ENCODE results near the gene GPATCH1.
"Not testable (repeated sequence)": the region's sequence is repeated elsewhere in the genome, so short reads cannot be mapped to it uniquely, and the experiment has no call there.

The GPATCH1 gene

GRCh38 chr19:33117501-33117900, 36.5 kb downstream of the GPATCH1 start:
- DNase-seq, result no peak

- DNase-seq, result no peak
These were observed 37.7 kb downstream of the GPATCH1 start for GRCh38 chr19:33118643-33119042.

- DNase-seq, result no peak
These were observed 43.5 kb downstream of the GPATCH1 start for GRCh38 chr19:33124207-33125098.

GRCh38 chr19:33125929-33126388, 45.0 kb downstream of the GPATCH1 start:
- DNase-seq, result peak; percentile 47

- not testable (repeated sequence) for DNase-seq
These were observed 45.7 kb downstream of the GPATCH1 start for GRCh38 chr19:33126712-33127111.

GRCh38 chr19:33129901-33130300, 48.9 kb downstream of the GPATCH1 start:
- DNase-seq, result no peak

GRCh38 chr19:33130433-33130832, 49.5 kb downstream of the GPATCH1 start:
- DNase-seq, result no peak

GRCh38 chr19:33132021-33132420, 51.0 kb downstream of the GPATCH1 start, which contains the start of gene WDR88:
Gene WDR88, plus strand, starts transcription at chr19:33132114. Its CDS starts 56 bp downstream, at chr19:33132170.
- no peak for DNase-seq

GRCh38 chr19:33132425-33132824, 51.4 kb downstream of the GPATCH1 start:
- no peak for DNase-seq

- peak; percentile 10 for DNase-seq
These were observed 52.6 kb downstream of the GPATCH1 start for GRCh38 chr19:33133438-33134031.

- no peak for DNase-seq
These were observed 53.6 kb downstream of the GPATCH1 start for GRCh38 chr19:33134571-33135041.

GRCh38 chr19:33139165-33139564, 58.2 kb downstream of the GPATCH1 start:
- DNase-seq, result no peak

- DNase-seq, result peak; percentile 56
These were observed 63.0 kb downstream of the GPATCH1 start for GRCh38 chr19:33143897-33144405.

GRCh38 chr19:33146209-33146608, 65.2 kb downstream of the GPATCH1 start:
- no peak for DNase-seq

- no peak for DNase-seq
These were observed 66.6 kb downstream of the GPATCH1 start for GRCh38 chr19:33147538-33147937.

- DNase-seq, result no peak
These were observed 70.0 kb downstream of the GPATCH1 start for GRCh38 chr19:33150852-33151518.

- no peak for DNase-seq
These were observed 71.2 kb downstream of the GPATCH1 start for GRCh38 chr19:33152176-33152575.

GRCh38 chr19:33152625-33153024, 71.6 kb downstream of the GPATCH1 start:
- DNase-seq, result not testable (repeated sequence)

GRCh38 chr19:33154313-33154712, 73.3 kb downstream of the GPATCH1 start:
- not testable (repeated sequence) for DNase-seq

- peak; percentile 47 for DNase-seq
These were observed 75.4 kb downstream of the GPATCH1 start for GRCh38 chr19:33156334-33156733.

GRCh38 chr19:33157906-33158305, 76.9 kb downstream of the GPATCH1 start:
- no peak for DNase-seq

GRCh38 chr19:33158365-33158764, 77.4 kb downstream of the GPATCH1 start:
- no peak for DNase-seq

- DNase-seq, result no peak
These were observed 78.2 kb downstream of the GPATCH1 start for GRCh38 chr19:33159149-33159548.
